CD14-positive monocyte (primary cell): ENCODE results near the gene HMGXB4. TPM values are rescaled to one million over a fixed set of nuclear protein-coding genes. Genes with fewer than 3 reads are reported as not detected.

Experiments
- DNase-seq, 3 donors: peaks; one replicate each; pipeline ENCODE4 v3.0.0-alpha.2; 2011 to 2022
- H2AFZ ChIP-seq: 2 replicates; pipeline ENCODE4 v1.6.0; 2012; ENCODE audit warnings: mild to moderate bottlenecking, low read depth, low read length, inconsistent platforms; ENCODE audit not compliant: insufficient read depth, poor library complexity, severe bottlenecking
- H3K27ac ChIP-seq, 2 donors: 1 replicate in 1 of 2; 2 replicates in 1 of 2; pipeline ENCODE4 v1.5.1; 2012 to 2013; ENCODE audit warnings: low read length in 2 of 2, control low read depth in 1 of 2, inconsistent platforms in 1 of 2, low read depth in 1 of 2, mild to moderate bottlenecking in 1 of 2
- H3K27me3 ChIP-seq, 2 donors: one replicate each; pipeline versions ENCODE4 v1.6.0 to v1.6.1; 2011 to 2013; ENCODE audit warnings: low read length in 2 of 2; ENCODE audit not compliant: control insufficient read depth in 2 of 2, insufficient read depth in 2 of 2
- H3K36me3 ChIP-seq, 2 donors: replicated peaks in 1 of 2; 1 replicate in 1 of 2; 2 replicates in 1 of 2; pipeline versions ENCODE4 v1.5.1 to v1.6.1; 2012 to 2013; ENCODE audit warnings: low read length in 2 of 2, control low read depth in 1 of 2, inconsistent platforms in 1 of 2, mild to moderate bottlenecking in 1 of 2; ENCODE audit not compliant: insufficient read depth in 2 of 2, control insufficient read depth in 1 of 2
- H3K4me1 ChIP-seq, 2 donors: 1 replicate in 1 of 2; 2 replicates in 1 of 2; pipeline versions ENCODE4 v1.5.1 to v1.6.1; 2012 to 2013; ENCODE audit warnings: low read length in 2 of 2, control low read depth in 1 of 2, inconsistent platforms in 1 of 2, mild to moderate bottlenecking in 1 of 2, moderate library complexity in 1 of 2; ENCODE audit not compliant: insufficient read depth in 2 of 2, control insufficient read depth in 1 of 2
- H3K4me2 ChIP-seq: replicated peaks from 2 replicates; pipeline ENCODE3; 2012; ENCODE audit warnings: low read length, moderate library complexity, mild to moderate bottlenecking; ENCODE audit not compliant: poor library complexity, severe bottlenecking; ENCODE audit errors: extremely low read depth
- H3K4me3 ChIP-seq, 3 experiments: fragments of 200-600 bp in 1 of 3; sonication (generic) in 1 of 3; replicated peaks in 1 of 3; 1 replicate in 2 of 3; 2 replicates in 1 of 3; pipeline ENCODE4 v1.5.1; 2011 to 2013; ENCODE audit warnings: low read length in 3 of 3, mild to moderate bottlenecking in 3 of 3, control low read depth in 2 of 3, low read depth in 2 of 3, inconsistent platforms in 1 of 3, moderate library complexity in 1 of 3
- H3K79me2 ChIP-seq: 2 replicates; pipeline ENCODE4 v1.6.0; 2012; ENCODE audit warnings: mild to moderate bottlenecking, control low read depth, inconsistent platforms, low read length, moderate library complexity; ENCODE audit not compliant: insufficient read depth
- H3K9ac ChIP-seq: 2 replicates; pipeline ENCODE4 v1.6.0; 2017; ENCODE audit warnings: low read length, mild to moderate bottlenecking; ENCODE audit not compliant: insufficient read depth, poor library complexity, severe bottlenecking
- H3K9me3 ChIP-seq, 2 donors: replicated peaks in 1 of 2; 1 replicate in 1 of 2; 2 replicates in 1 of 2; pipeline versions ENCODE4 v1.5.1 to v1.6.1; 2012 to 2013; ENCODE audit warnings: low read length in 2 of 2, control low read depth in 1 of 2; ENCODE audit not compliant: control insufficient read depth in 1 of 2, insufficient read depth in 1 of 2
- H4K20me1 ChIP-seq: 2 replicates; pipeline ENCODE4 v1.6.0; 2012; ENCODE audit warnings: mild to moderate bottlenecking, low read length, control low read depth, moderate library complexity; ENCODE audit not compliant: insufficient read depth
- H3K27ac Mint-ChIP-seq, 7 donors: one replicate each; pipeline ENCODE4 v1.8.0; 2020; ENCODE audit warnings: mild to moderate bottlenecking in 7 of 7, mixed read lengths in 7 of 7, moderate library complexity in 6 of 7, inconsistent platforms in 2 of 7
- H3K27me3 Mint-ChIP-seq, 3 donors: one replicate each; pipeline ENCODE4 v1.8.0; 2021 to 2022; ENCODE audit warnings: low read depth in 3 of 3, mild to moderate bottlenecking in 3 of 3, mixed read lengths in 3 of 3, moderate library complexity in 3 of 3, inconsistent platforms in 1 of 3
- H3K36me3 Mint-ChIP-seq, 2 donors: one replicate each; pipeline ENCODE4 v1.8.0; 2020; ENCODE audit warnings: mixed read lengths in 2 of 2, inconsistent platforms in 1 of 2, mild to moderate bottlenecking in 1 of 2
- H3K4me1 Mint-ChIP-seq: one replicate; pipeline ENCODE4 v1.8.0; 2020; ENCODE audit warnings: mild to moderate bottlenecking, mixed read lengths
- H3K4me3 Mint-ChIP-seq, 2 donors: one replicate each; pipeline ENCODE4 v1.8.0; 2020; ENCODE audit warnings: mild to moderate bottlenecking in 2 of 2, mixed read lengths in 2 of 2, moderate library complexity in 1 of 2
- H3K9me3 Mint-ChIP-seq, 7 donors: one replicate each; pipeline ENCODE4 v1.8.0; 2020 to 2022; ENCODE audit warnings: mixed read lengths in 7 of 7, mild to moderate bottlenecking in 6 of 7, moderate library complexity in 6 of 7, inconsistent platforms in 2 of 7
- WGBS: methylation state at CpG from one replicate; pipeline ENCODE4 v1.1.5; 2013; ENCODE audit warnings: missing lambda C conversion rate; ENCODE audit not compliant: insufficient coverage; 5-methylcytosine and 5-hydroxymethylcytosine counted together
- intact Hi-C, 2 donors: fragments of 100-400 bp; cut with micrococcal nuclease; formaldehyde crosslinking; loops; one replicate each; pipeline versions ENCODE4 v1.15.0 to v1.15.1; 2023
- polyA plus RNA-seq, 3 donors: library from polyadenylated mRNA; depleted of rRNA in 1 of 3; unstranded in 2 of 3; stranded (reverse) in 1 of 3; fragments of 300-500 nt in 2 of 3; fragments of >200 nt in 1 of 3; fragmentation: Illumina TruSeq in 2 of 3; gene quantifications; 1 replicate in 2 of 3; 2 replicates in 1 of 3; pipeline ENCODE4 v1.2.3, GENCODE V29; 2012 to 2021
- TF ChIP-seq, protein P1 (sequence below): fragments of 200-600 bp; IDR thresholded peaks from one replicate; pipeline ENCODE4 v1.8.0; 2022; ENCODE audit warnings: antibody characterized with exemption, mild to moderate bottlenecking

HMGXB4 gene
- polyA plus RNA-seq, 3 donors: 6.3 to 11.4 (median 8.1) TPM

DNA sequence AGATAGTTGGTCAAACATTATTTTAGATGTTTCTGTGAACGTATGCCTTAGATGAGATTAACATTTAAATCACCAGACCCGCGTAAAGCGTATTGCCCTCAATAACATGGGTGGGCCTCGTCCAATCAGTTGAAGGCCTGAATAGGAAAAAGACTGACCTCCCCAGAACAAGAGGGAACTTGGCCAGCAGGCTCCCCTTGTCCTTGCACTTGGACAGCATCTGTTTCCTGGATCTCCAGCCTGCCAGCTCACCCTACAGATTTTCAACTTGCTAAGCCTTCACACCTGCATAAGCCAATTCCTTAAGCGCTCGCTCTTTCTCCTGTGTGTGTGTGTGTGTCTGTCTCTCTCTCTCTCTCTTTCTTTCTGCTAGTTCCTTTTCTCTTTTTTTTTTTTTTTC, 50.6 kb downstream of the HMGXB4 start:
- TF ChIP-seq, protein P1, sequence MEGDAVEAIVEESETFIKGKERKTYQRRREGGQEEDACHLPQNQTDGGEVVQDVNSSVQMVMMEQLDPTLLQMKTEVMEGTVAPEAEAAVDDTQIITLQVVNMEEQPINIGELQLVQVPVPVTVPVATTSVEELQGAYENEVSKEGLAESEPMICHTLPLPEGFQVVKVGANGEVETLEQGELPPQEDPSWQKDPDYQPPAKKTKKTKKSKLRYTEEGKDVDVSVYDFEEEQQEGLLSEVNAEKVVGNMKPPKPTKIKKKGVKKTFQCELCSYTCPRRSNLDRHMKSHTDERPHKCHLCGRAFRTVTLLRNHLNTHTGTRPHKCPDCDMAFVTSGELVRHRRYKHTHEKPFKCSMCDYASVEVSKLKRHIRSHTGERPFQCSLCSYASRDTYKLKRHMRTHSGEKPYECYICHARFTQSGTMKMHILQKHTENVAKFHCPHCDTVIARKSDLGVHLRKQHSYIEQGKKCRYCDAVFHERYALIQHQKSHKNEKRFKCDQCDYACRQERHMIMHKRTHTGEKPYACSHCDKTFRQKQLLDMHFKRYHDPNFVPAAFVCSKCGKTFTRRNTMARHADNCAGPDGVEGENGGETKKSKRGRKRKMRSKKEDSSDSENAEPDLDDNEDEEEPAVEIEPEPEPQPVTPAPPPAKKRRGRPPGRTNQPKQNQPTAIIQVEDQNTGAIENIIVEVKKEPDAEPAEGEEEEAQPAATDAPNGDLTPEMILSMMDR: no peak
- Mint-ChIP-seq H3K27me3 (no peaks in the 10 kb centered on the region), H3K36me3 (peaks cover 80 to 82% of the 10 kb centered on the region in 2 donors), H3K4me3 (peak overlapping the region; percentile 45 to 46), H3K27ac (peak overlapping the region; percentile 51 to 95 (median 79)), H3K9me3 (peaks cover 0 to 3% (median 0%) of the 10 kb centered on the region in 7 donors), H3K4me1 (peaks cover 68% of the 10 kb centered on the region)
- Histone ChIP-seq H3K36me3 (peaks cover 22 to 70% of the 10 kb centered on the region in 2 donors), H3K9ac (no peak overlapping the region), H3K4me1 (peaks cover 42 to 67% of the 10 kb centered on the region in 2 donors), H3K79me2 (peaks cover 100% of the 10 kb centered on the region), H3K4me3 (no peak overlapping the region), H3K27ac (peak overlapping the region in 1 of 2 donors; percentile 55), H2AFZ (no peak overlapping the region), H3K9me3 (no peaks in the 10 kb centered on the region), H3K27me3 (no peaks in the 10 kb centered on the region), H4K20me1 (peaks cover 97% of the 10 kb centered on the region), H3K4me2 (peak overlapping the region; percentile 0)
- DNase-seq: no peak
- WGBS: no CpG with 5 or more reads among the region's 7 CpGs
- intact Hi-C loops: no loop called here

DNA sequence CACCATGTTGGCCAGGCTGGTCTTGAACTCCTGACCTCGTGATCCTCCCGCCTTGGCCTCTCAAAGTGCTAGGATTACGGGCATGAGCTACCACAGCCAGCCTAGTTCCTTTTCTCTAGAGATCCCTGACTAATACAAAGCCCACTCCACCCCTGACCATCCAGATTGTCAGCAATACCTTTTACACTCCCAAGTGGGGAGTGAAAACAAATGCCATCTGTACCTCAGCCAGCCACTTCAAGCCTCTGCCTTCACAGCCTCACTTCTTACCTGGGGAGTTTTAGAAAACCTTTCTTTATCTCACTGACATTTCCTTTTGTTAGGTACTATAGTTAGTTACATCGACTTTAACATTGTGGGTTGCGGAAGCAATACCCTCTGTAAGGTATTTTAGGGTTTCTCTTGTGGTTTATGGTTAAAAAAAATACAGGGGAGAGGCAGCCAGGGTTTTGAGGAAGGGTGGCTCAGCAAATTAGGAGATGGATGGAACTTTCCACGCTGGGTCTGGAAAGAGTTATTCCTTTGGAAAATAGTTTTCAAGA, 51.3 kb downstream of the HMGXB4 start:
- H3K9me3 Mint-ChIP-seq: peaks cover 0 to 3% (median 0%) of the 10 kb centered on the region in 7 donors
- H3K27ac Mint-ChIP-seq: peak overlapping the region; percentile 67 to 95 (median 81)
- peak overlapping the region; percentile 37 to 46 for H3K4me3 Mint-ChIP-seq
- no peaks in the 10 kb centered on the region for H3K9me3 ChIP-seq
- intact Hi-C loops: no loop called here
- peak overlapping the region; percentile 13 to 55 for H3K27ac ChIP-seq
- no peak overlapping the region for H3K9ac ChIP-seq
- peak in 2 of 3 donors; percentile 16 to 42 for DNase-seq
- peaks cover 71% of the 10 kb centered on the region for H3K4me1 Mint-ChIP-seq
- peaks cover 100% of the 10 kb centered on the region for H3K79me2 ChIP-seq
- H3K36me3 Mint-ChIP-seq: peaks cover 80 to 83% of the 10 kb centered on the region in 2 donors
- H3K4me2 ChIP-seq: peak overlapping the region; percentile 15
- H3K36me3 ChIP-seq: peaks cover 23 to 73% of the 10 kb centered on the region in 2 donors
- no peak overlapping the region for H2AFZ ChIP-seq
- H3K4me3 ChIP-seq: no peak overlapping the region
- no peaks in the 10 kb centered on the region for H3K27me3 ChIP-seq
- TF ChIP-seq, protein P1: no peak
- WGBS: 4% methylated on average over 6 of the region's 6 CpGs
- no peaks in the 10 kb centered on the region for H3K27me3 Mint-ChIP-seq
- H4K20me1 ChIP-seq: peaks cover 100% of the 10 kb centered on the region
- peaks cover 37 to 61% of the 10 kb centered on the region in 2 donors for H3K4me1 ChIP-seq
